ENCODE data around the gene GIMAP2. TPM values are rescaled to one million over a fixed set of nuclear protein-coding genes. Genes with fewer than 3 reads are reported as not detected.
"Not testable (repeated sequence)": the region's sequence is repeated elsewhere in the genome, so short reads cannot be mapped to it uniquely, and the experiment has no call there.

Gene GIMAP2
- total RNA-seq, 1 experiment from 2014 or later: not detected

GRCh38 chr7:150676276-150676675 is 9.2 kb upstream of the GIMAP2 start:
- H2AFZ ChIP-seq (ENCODE audit: low read depth, low read length, poor library complexity, severe bottlenecking); H3K27me3 ChIP-seq (ENCODE audit: insufficient read depth, low read length); H4K20me1 ChIP-seq (ENCODE audit: insufficient read depth); H3K4me1 ChIP-seq (ENCODE audit: control insufficient read depth in 1 of 2, insufficient read depth in 2 of 2, low read length in 2 of 2); BruUV-seq (replicated peaks); CTCF ChIA-PET; DNase-seq (ENCODE audit: low read depth, low spot score); ATAC-seq; POLR2A ChIA-PET; RAD21 ChIA-PET (ENCODE audit: low non-redundant PET in 1 of 2, low total read pairs in 2 of 2, uncharacterized antibody in 2 of 2, unreplicated experiment in 2 of 2); H3K36me3 ChIP-seq (ENCODE audit: control insufficient read depth in 1 of 2, insufficient read depth in 2 of 2, low read length in 2 of 2); H3K9me2 ChIP-seq (ENCODE audit: insufficient read depth); intact Hi-C loops (cut with micrococcal nuclease); H3K9ac ChIP-seq (ENCODE audit: low read length); H3K27ac ChIP-seq (ENCODE audit: low read depth, low read length); H3K4me2 ChIP-seq (ENCODE audit: low read length); H3K79me2 ChIP-seq (ENCODE audit: insufficient read depth, low read length); H3K9me3 ChIP-seq (ENCODE audit: control insufficient read depth in 1 of 2, insufficient read depth in 1 of 2, low read depth in 1 of 2, low read length in 2 of 2); H3K4me3 ChIP-seq (replicated peaks in 1 of 2; ENCODE audit: low read depth in 1 of 2, low read length in 2 of 2): not testable (repeated sequence)

GRCh38 chr7:150676854-150677253 is 8.7 kb upstream of the GIMAP2 start:
- H3K36me3 ChIP-seq (ENCODE audit: control insufficient read depth in 1 of 2, insufficient read depth in 2 of 2, low read length in 2 of 2); ATAC-seq; H3K4me2 ChIP-seq (ENCODE audit: low read length); H3K9me2 ChIP-seq (ENCODE audit: insufficient read depth); intact Hi-C loops (cut with micrococcal nuclease); H3K9me3 ChIP-seq (ENCODE audit: control insufficient read depth in 1 of 2, insufficient read depth in 1 of 2, low read depth in 1 of 2, low read length in 2 of 2); BruUV-seq (replicated peaks); H3K27me3 ChIP-seq (ENCODE audit: insufficient read depth, low read length); H2AFZ ChIP-seq (ENCODE audit: low read depth, low read length, poor library complexity, severe bottlenecking); H4K20me1 ChIP-seq (ENCODE audit: insufficient read depth); CTCF ChIA-PET; POLR2A ChIA-PET; H3K9ac ChIP-seq (ENCODE audit: low read length); H3K27ac ChIP-seq (ENCODE audit: low read depth, low read length); H3K4me1 ChIP-seq (ENCODE audit: control insufficient read depth in 1 of 2, insufficient read depth in 2 of 2, low read length in 2 of 2); H3K79me2 ChIP-seq (ENCODE audit: insufficient read depth, low read length); DNase-seq (ENCODE audit: low read depth, low spot score); H3K4me3 ChIP-seq (replicated peaks in 1 of 2; ENCODE audit: low read depth in 1 of 2, low read length in 2 of 2); RAD21 ChIA-PET (ENCODE audit: low non-redundant PET in 1 of 2, low total read pairs in 2 of 2, uncharacterized antibody in 2 of 2, unreplicated experiment in 2 of 2): not testable (repeated sequence)

DNA sequence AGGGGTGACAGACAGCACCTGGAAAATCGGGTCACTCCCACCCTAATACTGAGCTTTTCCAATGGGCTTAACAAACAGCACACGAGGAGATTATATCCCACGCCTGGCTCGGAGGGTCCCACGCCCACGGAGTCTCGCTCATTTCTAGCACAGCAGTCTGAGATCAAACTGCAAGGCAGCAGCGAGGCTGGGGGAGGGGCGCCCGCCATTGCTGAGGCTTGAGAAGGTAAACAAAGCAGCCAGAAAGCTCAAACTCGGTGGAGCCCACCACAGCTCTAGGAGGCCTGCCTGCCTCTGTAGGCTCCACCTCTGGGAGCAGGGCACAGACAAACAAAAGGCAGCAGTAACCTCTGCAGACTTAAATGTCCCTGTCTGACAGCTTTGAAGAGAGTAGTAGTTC is 6.9 kb upstream of the GIMAP2 start:
- H4K20me1 ChIP-seq (ENCODE audit: insufficient read depth); RAD21 ChIA-PET (ENCODE audit: low non-redundant PET in 1 of 2, low total read pairs in 2 of 2, uncharacterized antibody in 2 of 2, unreplicated experiment in 2 of 2); H2AFZ ChIP-seq (ENCODE audit: low read depth, low read length, poor library complexity, severe bottlenecking); H3K27ac ChIP-seq (ENCODE audit: low read depth, low read length); H3K9ac ChIP-seq (ENCODE audit: low read length); DNase-seq (ENCODE audit: low read depth, low spot score); H3K9me3 ChIP-seq (ENCODE audit: control insufficient read depth in 1 of 2, insufficient read depth in 1 of 2, low read depth in 1 of 2, low read length in 2 of 2); BruUV-seq (replicated peaks); CTCF ChIA-PET; ATAC-seq; H3K79me2 ChIP-seq (ENCODE audit: insufficient read depth, low read length); H3K4me1 ChIP-seq (ENCODE audit: control insufficient read depth in 1 of 2, insufficient read depth in 2 of 2, low read length in 2 of 2); H3K9me2 ChIP-seq (ENCODE audit: insufficient read depth); intact Hi-C loops (cut with micrococcal nuclease); H3K36me3 ChIP-seq (ENCODE audit: control insufficient read depth in 1 of 2, insufficient read depth in 2 of 2, low read length in 2 of 2); POLR2A ChIA-PET; H3K27me3 ChIP-seq (ENCODE audit: insufficient read depth, low read length); H3K4me3 ChIP-seq (replicated peaks in 1 of 2; ENCODE audit: low read depth in 1 of 2, low read length in 2 of 2); H3K4me2 ChIP-seq (ENCODE audit: low read length): not testable (repeated sequence)

DNA sequence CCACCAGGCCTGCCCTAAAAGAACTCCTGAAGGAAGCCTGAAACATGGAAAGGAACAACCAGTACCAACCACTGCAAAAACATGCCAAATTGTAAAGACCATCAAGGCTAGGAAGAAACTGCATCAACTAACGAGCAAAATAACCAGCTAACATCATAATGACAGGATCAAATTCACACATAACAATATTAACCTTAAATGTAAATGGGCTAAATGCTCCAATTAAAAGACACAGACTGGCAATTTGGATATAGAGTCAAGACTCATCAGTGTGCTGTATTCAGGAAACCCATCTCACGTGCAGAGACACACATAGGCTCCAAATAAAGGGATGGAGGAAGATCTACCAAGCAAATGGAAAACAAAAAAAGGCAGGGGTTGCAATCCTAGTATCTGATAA is 5.1 kb upstream of the GIMAP2 start:
- H3K9ac ChIP-seq (ENCODE audit: low read length); H3K4me3 ChIP-seq (replicated peaks in 1 of 2; ENCODE audit: low read depth in 1 of 2, low read length in 2 of 2); H3K27ac ChIP-seq (ENCODE audit: low read depth, low read length); H2AFZ ChIP-seq (ENCODE audit: low read depth, low read length, poor library complexity, severe bottlenecking); ATAC-seq; H3K9me3 ChIP-seq (ENCODE audit: control insufficient read depth in 1 of 2, insufficient read depth in 1 of 2, low read depth in 1 of 2, low read length in 2 of 2); DNase-seq (ENCODE audit: low read depth, low spot score); H3K36me3 ChIP-seq (ENCODE audit: control insufficient read depth in 1 of 2, insufficient read depth in 2 of 2, low read length in 2 of 2); H4K20me1 ChIP-seq (ENCODE audit: insufficient read depth); POLR2A ChIA-PET; H3K4me2 ChIP-seq (ENCODE audit: low read length); CTCF ChIA-PET; H3K9me2 ChIP-seq (ENCODE audit: insufficient read depth); H3K79me2 ChIP-seq (ENCODE audit: insufficient read depth, low read length); H3K4me1 ChIP-seq (ENCODE audit: control insufficient read depth in 1 of 2, insufficient read depth in 2 of 2, low read length in 2 of 2); RAD21 ChIA-PET (ENCODE audit: low non-redundant PET in 1 of 2, low total read pairs in 2 of 2, uncharacterized antibody in 2 of 2, unreplicated experiment in 2 of 2); intact Hi-C loops (cut with micrococcal nuclease); H3K27me3 ChIP-seq (ENCODE audit: insufficient read depth, low read length); BruUV-seq (replicated peaks): not testable (repeated sequence)
